ENCODE data around the gene KLHL22.
"Not testable (repeated sequence)": the region's sequence is repeated elsewhere in the genome, so short reads cannot be mapped to it uniquely, and the experiment has no call there.

Gene KLHL22

DNA sequence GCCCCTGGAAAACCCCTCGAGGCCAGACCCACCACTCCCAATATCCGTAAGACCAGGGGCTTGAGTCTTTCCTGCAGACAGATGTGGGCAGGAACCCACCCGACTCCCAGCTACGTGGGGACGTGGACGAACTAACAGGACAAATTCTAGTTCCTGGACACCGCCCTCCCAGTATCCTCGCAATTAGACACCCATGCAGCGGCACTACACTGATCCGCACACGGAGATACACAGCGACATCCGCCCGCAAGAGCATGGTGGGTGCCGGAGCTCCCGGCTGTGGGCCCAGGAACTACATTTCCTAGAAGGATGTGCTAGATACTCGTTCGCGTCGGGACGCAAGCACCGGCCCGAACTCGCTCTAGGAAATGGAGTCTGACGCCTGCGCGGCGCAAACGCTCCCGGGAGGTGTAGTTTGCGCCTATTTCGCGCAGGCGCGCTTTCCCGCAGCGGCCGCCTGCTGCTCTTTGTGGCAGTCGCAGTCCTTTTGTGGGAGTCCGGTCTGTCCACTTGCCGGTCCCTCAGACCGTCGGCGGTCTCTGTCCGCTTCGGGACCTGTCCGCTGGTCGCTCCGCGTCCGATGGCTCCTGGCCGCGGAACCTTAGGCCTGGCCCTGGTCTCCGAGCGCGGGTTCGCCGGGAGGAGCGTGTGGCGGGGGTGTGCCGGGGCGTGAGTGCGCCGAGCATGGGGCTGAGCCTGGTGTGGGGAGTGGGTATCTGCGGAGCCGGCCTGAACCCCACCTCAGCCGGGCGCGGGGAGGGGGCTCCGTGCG is 101.7 kb downstream of the KLHL22 start, which contains the start of gene ZNF74:
ZNF74 (plus strand) TSS at position 447 of the 772 bp plus-strand sequence. CDS start 478 bp downstream, outside the sequence.
- peak; percentile 90 for DNase-seq (ENCODE audit: low spot score)
- TF ChIP-seq, protein P1, sequence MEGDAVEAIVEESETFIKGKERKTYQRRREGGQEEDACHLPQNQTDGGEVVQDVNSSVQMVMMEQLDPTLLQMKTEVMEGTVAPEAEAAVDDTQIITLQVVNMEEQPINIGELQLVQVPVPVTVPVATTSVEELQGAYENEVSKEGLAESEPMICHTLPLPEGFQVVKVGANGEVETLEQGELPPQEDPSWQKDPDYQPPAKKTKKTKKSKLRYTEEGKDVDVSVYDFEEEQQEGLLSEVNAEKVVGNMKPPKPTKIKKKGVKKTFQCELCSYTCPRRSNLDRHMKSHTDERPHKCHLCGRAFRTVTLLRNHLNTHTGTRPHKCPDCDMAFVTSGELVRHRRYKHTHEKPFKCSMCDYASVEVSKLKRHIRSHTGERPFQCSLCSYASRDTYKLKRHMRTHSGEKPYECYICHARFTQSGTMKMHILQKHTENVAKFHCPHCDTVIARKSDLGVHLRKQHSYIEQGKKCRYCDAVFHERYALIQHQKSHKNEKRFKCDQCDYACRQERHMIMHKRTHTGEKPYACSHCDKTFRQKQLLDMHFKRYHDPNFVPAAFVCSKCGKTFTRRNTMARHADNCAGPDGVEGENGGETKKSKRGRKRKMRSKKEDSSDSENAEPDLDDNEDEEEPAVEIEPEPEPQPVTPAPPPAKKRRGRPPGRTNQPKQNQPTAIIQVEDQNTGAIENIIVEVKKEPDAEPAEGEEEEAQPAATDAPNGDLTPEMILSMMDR (IDR thresholded peaks at IDR 0.05; ENCODE audit: borderline replicate concordance, control extremely low read depth, extremely low read depth, insufficient read depth, missing control alignments) = no peak
- in situ Hi-C loops (cut with MboI; ENCODE audit: low sequenced_read_pairs, unreplicated experiment) = no loop called here

DNA sequence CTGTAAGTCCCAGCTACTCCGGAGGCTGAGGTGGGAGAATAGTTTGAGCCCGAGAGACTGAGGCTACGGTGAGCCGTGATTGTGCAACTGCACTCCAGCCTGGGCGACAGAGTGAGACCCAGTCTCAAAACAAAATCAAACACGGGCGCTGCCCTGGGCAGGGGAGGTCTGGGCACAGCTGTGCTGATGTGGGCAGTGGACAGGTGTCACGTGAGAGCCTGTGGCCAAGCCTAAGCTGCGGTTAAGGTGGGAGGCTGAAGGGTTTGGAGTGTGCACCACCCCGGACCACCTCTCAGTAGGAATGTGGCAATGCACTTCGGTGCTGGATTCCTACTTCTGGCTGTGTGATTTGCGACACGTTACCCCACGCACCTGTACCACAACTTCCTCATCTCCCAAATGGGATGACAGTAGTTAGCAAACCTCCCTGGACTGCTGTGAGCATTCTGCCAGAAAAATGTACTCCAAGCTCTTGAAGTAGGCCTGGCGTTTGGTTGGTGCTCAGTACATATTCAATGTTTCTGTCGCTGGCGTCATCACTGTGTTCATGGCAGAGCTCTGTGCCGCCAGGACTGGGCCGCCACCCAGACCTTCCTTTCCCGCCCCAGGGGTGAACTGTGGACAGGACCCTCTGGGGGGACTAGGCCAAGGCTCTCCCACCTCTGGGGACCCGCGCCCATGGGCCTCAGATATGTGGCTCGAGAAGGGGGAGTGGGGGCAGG is 102.5 kb downstream of the KLHL22 start:
- in situ Hi-C loops (cut with MboI; ENCODE audit: low sequenced_read_pairs, unreplicated experiment) = no loop called here
- no peak for DNase-seq (ENCODE audit: low spot score)
- TF ChIP-seq, protein P1 (IDR thresholded peaks at IDR 0.05; ENCODE audit: borderline replicate concordance, control extremely low read depth, extremely low read depth, insufficient read depth, missing control alignments) = no peak

DNA sequence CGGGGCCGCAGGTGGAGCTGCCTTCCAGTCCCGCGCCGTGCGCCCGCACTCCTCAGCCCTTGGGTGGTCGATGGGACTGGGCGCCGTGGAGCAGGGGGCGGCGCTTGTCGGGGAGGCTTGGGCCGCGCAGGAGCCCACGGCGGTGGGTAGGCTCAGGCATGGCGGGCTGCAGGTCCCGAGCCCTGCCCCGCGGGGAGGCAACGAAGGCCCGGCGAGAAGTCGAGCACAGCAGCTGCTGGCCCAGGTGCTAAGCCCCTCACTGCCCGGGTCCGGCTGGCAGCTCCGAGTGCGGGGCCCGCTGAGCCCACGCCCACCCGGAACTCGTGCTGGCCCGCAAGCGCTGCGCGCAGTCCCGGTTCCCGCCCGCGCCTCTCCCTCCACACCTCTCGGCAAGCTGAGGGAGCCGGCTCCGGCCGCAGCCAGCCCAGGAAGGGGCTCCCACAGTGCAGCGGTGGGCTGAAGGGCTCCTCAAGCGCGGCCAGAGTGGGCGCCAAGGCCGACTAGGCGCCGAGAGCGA is 103.2 kb downstream of the KLHL22 start:
- in situ Hi-C loops (cut with MboI; ENCODE audit: low sequenced_read_pairs, unreplicated experiment); DNase-seq (ENCODE audit: low spot score): not testable (repeated sequence)
